Prostate gland (tissue), 2 donors: ENCODE results near the gene NEDD1.

Experiments
- POLR2A ChIP-seq: fragments of 450-650 bp; IDR thresholded peaks from one replicate; pipeline ENCODE4 v1.6.1; 2016; ENCODE audit warnings: antibody characterized with exemption, mild to moderate bottlenecking
- POLR2AphosphoS5 ChIP-seq: sonication (generic); formaldehyde crosslinking; IDR thresholded peaks from one replicate; pipeline ENCODE4 v1.6.1; 2017; ENCODE audit warnings: antibody characterized with exemption
- TF ChIP-seq, protein P1 (sequence below), 4 experiments: fragments of 200-600 bp in 2 of 4; fragments of 450-650 bp in 2 of 4; sonication (generic) in 2 of 4; IDR thresholded peaks; 1 replicate in 3 of 4; 2 replicates in 1 of 4; pipeline ENCODE4 v1.5.1; 2016 to 2019; ENCODE audit warnings: antibody characterized with exemption in 4 of 4, mild to moderate bottlenecking in 2 of 4, moderate library complexity in 2 of 4

DNA sequence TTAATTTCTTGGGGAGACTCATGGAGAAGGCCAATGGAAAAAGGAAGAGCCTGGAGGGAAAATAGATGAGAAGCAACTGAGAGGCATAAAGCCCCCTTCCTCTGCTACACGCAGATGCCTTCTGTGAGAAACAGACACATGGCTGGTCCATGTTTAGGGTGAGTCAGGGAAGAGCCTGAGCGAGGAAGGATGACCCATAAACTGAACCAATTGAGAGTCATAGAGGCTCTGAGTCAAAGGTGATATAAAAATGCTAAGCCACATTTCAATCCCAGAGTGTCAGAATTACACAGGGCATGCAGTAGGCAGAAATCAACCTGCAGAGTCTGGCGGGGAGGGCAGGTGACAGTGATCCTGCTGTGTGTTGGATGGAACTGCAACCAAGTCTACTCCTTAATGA is 30.1 kb upstream of the NEDD1 start:
- TF ChIP-seq, protein P1, sequence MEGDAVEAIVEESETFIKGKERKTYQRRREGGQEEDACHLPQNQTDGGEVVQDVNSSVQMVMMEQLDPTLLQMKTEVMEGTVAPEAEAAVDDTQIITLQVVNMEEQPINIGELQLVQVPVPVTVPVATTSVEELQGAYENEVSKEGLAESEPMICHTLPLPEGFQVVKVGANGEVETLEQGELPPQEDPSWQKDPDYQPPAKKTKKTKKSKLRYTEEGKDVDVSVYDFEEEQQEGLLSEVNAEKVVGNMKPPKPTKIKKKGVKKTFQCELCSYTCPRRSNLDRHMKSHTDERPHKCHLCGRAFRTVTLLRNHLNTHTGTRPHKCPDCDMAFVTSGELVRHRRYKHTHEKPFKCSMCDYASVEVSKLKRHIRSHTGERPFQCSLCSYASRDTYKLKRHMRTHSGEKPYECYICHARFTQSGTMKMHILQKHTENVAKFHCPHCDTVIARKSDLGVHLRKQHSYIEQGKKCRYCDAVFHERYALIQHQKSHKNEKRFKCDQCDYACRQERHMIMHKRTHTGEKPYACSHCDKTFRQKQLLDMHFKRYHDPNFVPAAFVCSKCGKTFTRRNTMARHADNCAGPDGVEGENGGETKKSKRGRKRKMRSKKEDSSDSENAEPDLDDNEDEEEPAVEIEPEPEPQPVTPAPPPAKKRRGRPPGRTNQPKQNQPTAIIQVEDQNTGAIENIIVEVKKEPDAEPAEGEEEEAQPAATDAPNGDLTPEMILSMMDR (IDR thresholded peaks at IDR 0.05), result no peak
- no peak for TF ChIP-seq POLR2A
- TF ChIP-seq POLR2AphosphoS5, result no peak
